GM19468 (cell line): ENCODE results near the gene HTR2A.
"Not testable (repeated sequence)": the region's sequence is repeated elsewhere in the genome, so short reads cannot be mapped to it uniquely, and the experiment has no call there.

Experiments
- ATAC-seq: cut with Tn5 transposase; IDR thresholded peaks from one replicate; pipeline ENCODE4 v1.9.1; 2021; ENCODE audit warnings: mild to moderate bottlenecking, moderate library complexity, moderate number of reproducible peaks; ENCODE audit not compliant: unreplicated experiment; ENCODE audit errors: extremely low read depth

The HTR2A gene

GRCh38 chr13:46817095-46817494 is 79.8 kb downstream of the HTR2A start:
- ATAC-seq = no peak

GRCh38 chr13:46816371-46816770 is 80.5 kb downstream of the HTR2A start:
- no peak for ATAC-seq

- no peak for ATAC-seq
These were observed 84.5 kb downstream of the HTR2A start for GRCh38 chr13:46812301-46812797.

GRCh38 chr13:46810440-46810839 is 86.4 kb downstream of the HTR2A start:
- no peak for ATAC-seq

- not testable (repeated sequence) for ATAC-seq
These were observed 91.9 kb downstream of the HTR2A start for GRCh38 chr13:46804921-46805320.

- no peak for ATAC-seq
These were observed 92.5 kb downstream of the HTR2A start for GRCh38 chr13:46804391-46804815.

GRCh38 chr13:46803586-46803985 is 93.3 kb downstream of the HTR2A start:
- ATAC-seq = no peak

- ATAC-seq = no peak
These were observed 95.0 kb downstream of the HTR2A start for GRCh38 chr13:46801858-46802257.

- no peak for ATAC-seq
These were observed 97.7 kb downstream of the HTR2A start for GRCh38 chr13:46799139-46799538.

- ATAC-seq = no peak
These were observed 99.2 kb downstream of the HTR2A start for GRCh38 chr13:46797501-46798237.

GRCh38 chr13:46796515-46797474 is 100.1 kb downstream of the HTR2A start, which contains the start of gene ESD:
Gene ESD (minus strand): TSS chr13:46797161. CDS start chr13:46791413, 5,748 bp downstream.
- peak; percentile 72 for ATAC-seq

GRCh38 chr13:46796129-46796514 is 100.7 kb downstream of the HTR2A start:
- no peak for ATAC-seq

- no peak for ATAC-seq
These were observed 101.5 kb downstream of the HTR2A start for GRCh38 chr13:46795321-46795720.

- no peak for ATAC-seq
These were observed 113.3 kb downstream of the HTR2A start for GRCh38 chr13:46783504-46783903.

GRCh38 chr13:46782691-46783090 is 114.2 kb downstream of the HTR2A start:
- no peak for ATAC-seq

GRCh38 chr13:46782066-46782465 is 114.8 kb downstream of the HTR2A start:
- no peak for ATAC-seq
